GM18907 (cell line): ENCODE data around the gene ADAT3.

Experiments used
- ATAC-seq: cut with Tn5 transposase; IDR thresholded peaks from one replicate; pipeline ENCODE4 v1.9.1; 2021; ENCODE audit warnings: mild to moderate bottlenecking, moderate library complexity; ENCODE audit not compliant: unreplicated experiment

The ADAT3 gene

DNA sequence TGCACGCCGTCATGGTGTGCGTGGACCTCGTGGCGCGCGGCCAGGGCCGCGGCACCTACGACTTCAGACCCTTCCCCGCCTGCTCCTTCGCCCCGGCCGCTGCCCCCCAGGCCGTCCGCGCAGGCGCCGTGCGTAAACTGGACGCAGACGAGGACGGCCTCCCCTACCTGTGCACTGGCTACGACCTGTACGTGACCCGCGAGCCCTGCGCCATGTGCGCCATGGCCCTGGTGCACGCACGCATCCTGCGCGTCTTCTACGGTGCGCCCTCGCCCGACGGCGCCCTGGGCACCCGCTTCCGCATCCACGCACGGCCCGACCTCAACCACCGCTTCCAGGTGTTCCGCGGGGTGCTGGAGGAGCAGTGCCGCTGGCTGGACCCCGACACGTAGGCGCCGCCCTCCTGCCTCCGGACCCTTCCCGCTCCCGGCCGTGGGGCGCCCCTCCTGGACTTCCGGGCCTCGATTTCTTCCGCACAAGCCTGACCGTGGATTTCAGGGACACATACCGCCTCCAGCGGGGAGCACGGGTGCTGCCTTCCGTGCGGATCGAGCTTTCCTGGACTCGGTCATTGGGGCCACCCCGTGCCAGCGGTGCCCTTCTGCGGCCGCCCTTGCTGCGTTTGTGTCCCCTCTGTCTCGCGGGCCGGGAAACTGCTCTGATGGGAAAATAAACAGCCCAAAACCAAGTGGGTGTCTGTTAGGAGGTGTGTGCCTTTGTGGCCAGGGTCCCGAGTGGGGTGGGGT, 7.7 kb downstream of the ADAT3 start:
- no peak for ATAC-seq

DNA sequence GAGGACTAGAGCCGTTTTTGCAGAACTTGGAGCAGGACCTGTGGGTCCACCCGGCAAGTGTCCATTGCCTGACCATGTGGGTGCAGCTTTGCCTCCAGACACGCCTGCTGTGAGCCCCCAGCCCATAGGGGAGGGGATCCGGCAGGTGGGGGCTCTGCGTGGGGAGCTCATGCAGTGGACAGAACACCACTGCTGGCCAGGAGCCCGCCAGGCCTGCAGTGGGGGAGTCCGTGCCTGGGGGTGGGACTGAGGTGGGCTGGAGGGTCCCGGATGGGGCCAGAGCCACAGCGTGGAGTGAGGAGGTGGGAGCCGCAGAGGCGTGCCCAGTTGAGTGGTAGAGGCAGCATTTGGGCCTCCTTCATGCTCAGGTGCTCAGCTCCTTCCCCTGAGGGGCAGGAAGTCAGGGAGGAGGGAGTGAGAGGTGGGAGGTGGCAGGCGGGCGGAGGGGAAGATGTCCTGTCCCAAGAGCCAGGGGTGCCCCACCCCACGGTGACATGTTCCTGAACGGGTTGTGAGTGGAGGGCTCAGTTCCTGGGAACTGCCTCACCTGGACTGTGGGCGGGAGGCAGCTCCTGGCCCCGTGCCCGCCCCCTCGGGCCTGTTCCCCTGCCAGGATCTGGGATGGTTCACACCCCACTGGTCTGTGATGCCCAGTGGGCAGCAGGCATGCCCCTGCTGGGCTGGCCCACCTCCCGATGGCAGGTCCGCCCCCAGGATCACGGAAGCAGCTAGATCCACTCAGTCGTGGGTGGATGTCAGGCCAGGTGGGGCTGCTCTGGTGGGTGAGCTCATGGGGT, 8.8 kb downstream of the ADAT3 start:
- ATAC-seq: no peak

DNA sequence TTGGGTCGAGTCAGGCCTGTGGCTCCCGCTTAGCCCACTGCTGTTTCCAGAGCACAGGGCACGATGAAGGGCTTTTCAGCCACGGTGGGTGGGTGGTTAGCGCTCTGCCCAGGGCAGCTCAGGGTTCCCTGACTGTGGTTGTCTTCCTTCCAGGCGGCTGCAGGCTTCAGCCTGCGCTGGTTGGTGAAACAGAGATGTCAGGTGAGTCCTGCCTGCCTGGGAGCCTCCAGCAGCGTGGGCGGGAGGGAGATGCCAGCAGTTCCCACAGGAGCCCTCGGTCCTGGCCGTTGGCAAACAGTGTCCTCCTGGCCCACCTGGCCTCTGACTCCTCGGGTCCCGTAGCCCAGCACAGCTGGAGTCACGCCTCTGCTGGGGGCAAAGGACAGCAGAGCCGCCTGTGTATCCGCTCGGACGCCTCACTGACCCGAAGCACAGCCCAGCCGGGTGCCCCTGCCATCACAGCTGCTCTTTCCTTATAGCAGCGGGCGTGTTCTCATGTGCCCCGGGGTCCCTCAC, 9.7 kb downstream of the ADAT3 start:
- no peak for ATAC-seq

GRCh38 chr19:1917146-1917545, 11.9 kb downstream of the ADAT3 start:
- ATAC-seq: no peak

- ATAC-seq: no peak
Measured at GRCh38 chr19:1917926-1918325, 12.7 kb downstream of the ADAT3 start.

DNA sequence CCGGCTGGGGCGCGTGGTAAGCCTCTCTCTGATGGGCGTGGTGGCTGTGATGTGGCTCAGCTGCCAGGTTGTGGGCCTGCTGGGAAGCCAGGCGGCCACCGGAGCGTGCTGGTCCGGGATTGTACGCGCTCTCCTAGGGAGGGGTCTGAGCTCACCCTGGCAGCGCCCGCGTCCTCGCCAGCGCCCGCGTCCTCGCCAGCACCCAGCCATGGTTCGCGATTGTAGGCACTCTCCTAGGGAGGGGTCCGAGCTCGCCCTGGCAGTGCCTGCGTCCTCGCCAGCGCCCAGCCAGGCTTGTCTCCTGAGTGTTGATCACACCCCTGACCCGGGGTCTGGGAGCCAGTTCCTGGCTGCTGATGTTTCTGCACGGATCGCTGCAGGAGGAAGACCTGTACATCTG, 13.8 kb downstream of the ADAT3 start:
- ATAC-seq: no peak

- ATAC-seq: no peak
Measured at GRCh38 chr19:1920644-1921043, 15.4 kb downstream of the ADAT3 start.

DNA sequence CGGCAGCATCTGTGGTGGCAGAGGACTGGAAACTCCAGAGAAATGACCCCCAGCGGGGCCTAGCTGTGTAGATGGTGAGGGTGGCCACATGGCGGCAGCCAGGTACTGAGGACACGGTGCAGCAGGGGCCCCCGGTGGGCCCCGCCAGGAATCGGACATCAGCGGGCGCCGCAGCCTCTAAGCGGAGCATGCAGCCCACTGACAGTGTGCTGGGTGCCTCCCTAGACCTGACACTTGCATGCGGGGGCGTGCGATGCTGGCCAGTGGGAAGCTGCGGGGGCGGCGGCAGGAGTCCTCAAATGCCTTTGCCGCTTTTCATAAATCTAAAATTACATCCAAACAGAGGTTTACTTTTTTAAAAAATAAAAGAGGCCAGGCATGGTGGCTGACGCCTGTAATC, 16.1 kb downstream of the ADAT3 start:
- ATAC-seq: no peak

DNA sequence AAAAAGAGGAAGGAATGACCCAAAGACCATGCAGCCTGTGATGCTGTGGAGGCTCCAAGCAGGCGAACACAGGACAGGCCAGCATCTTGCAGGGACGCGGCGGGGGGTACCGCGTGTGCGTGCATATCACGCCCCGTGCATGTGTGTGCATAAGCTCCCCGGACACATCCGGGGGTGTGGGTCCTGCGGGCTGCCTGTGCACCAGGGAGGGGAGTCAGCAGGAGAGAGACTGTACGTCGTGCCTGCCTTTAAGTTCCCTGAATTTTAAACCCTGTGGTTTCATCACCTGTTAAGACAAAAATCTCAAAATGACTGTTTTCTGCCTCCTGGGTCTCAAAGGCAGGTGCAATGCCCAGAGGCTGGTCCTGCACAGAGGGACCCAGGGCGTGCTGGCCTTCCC, 16.6 kb downstream of the ADAT3 start:
- ATAC-seq: no peak

GRCh38 chr19:1922803-1923202, 17.6 kb downstream of the ADAT3 start:
- no peak for ATAC-seq

DNA sequence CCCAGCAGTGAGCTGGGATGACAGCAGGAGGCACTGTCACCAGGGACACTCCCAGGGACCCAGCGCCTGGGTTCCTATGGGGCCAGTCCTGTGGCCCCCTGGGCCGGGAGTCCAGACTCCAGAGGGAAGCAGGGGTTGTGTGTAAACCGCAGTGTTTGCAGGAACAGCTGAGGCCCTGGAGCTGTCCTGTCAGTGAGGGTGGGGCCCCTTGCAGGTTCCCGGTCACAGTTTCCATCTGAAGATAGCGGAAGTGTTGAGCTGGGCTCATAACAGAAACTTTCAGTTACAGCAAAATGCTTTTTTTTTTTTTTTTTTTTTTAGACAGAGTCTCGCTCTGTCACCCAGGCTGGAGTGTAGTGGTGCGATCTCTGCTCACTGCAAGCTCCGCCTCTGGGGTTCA, 18.1 kb downstream of the ADAT3 start:
- ATAC-seq: no peak

- ATAC-seq: no peak
Measured at GRCh38 chr19:1924320-1924961, 19.2 kb downstream of the ADAT3 start.

DNA sequence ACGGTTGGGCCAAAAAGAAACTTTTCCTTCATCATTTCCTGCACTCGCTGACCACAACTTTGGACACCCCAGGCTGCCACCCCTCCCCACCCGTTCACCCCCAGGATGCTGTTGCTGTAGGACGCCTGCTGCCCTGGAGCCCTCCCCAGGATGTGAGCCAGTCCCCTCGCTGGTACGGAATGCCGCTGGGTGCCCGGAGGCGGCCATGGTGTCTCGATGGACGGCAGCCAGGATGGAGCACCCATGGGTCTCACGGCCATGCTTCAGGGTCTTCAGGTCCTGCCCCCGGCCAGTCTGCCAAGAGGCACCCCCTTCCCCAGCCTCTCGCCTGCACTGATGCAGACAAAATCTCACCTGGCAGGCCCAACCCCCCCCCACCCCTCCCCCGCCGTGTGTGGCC, 20.3 kb downstream of the ADAT3 start:
- no peak for ATAC-seq

DNA sequence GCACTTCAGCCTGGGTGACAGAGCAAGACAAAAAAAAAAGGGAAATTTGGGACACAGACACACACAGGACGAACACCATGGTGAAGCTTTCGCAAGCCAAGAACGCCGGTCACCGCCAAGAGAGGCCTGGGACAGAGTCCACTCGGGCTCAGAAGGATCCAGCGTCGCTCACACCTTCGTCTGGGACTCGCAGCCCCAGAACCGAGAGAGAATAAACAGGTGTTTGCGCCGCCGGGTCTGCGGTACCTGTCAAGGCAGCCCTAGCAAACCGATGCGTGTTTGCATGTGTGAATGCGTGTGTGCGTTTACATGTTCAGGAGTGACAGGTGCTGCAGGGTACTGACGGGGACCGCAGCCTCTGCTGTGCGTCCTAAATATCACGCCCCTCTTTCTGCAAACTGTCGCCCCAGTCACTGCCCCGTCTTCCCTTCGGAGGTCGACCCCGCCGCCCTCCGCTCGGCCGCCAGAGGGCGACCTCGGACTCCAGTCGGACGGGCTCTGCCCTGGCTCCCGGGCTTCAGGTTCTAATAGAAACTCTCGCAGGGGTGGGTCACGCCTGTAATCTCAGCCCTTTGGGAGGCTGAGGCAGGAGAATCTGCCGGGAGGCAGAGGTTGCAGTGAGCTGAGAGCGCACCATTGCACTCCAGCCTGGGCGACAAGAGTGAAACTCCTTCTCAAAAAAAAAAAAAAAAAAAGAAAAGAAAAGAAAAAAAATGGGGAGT, 24.0 kb downstream of the ADAT3 start:
- peak; percentile 74 for ATAC-seq

- ATAC-seq: no peak
Measured at GRCh38 chr19:1931445-1931844, 26.2 kb downstream of the ADAT3 start.

- ATAC-seq: no peak
Measured at GRCh38 chr19:1932395-1932794, 27.2 kb downstream of the ADAT3 start.

- no peak for ATAC-seq
Measured at GRCh38 chr19:1933244-1933643, 28.0 kb downstream of the ADAT3 start.

- ATAC-seq: no peak
Measured at GRCh38 chr19:1933942-1934341, 28.7 kb downstream of the ADAT3 start.

DNA sequence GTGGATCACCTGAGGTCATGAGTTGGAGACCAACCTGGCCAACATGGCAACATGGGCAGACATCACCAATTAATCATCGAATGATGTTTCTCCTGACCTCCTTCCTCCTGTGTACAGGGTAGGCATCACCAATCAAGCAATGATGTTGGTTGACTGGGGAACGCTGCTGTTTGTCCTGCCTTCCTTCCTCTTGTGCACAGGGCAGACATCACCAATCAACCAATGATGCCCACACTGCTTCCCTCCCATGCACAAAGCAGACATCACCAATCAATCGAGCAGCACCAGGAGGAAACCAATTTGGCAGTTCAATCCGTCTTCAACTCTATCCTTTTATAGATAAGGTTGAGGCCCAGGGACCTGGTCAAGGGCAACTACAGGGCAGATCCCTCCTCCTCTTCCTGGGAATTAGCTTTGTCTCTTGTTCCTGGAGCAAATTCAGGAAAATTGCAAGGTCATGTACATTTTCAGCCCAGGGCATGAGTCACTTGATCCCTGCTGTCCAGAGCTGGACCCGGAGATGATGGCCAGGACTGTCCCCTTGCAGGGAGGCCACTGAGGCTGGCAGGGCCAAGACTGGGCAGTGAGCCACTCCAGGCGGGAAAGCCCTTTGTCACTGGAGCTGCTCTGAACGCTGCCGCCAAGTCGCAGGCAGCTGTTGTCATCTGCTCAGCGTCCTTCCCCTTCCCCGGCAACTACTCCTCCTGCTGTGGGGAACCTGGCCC, 30.4 kb downstream of the ADAT3 start:
- ATAC-seq: no peak

DNA sequence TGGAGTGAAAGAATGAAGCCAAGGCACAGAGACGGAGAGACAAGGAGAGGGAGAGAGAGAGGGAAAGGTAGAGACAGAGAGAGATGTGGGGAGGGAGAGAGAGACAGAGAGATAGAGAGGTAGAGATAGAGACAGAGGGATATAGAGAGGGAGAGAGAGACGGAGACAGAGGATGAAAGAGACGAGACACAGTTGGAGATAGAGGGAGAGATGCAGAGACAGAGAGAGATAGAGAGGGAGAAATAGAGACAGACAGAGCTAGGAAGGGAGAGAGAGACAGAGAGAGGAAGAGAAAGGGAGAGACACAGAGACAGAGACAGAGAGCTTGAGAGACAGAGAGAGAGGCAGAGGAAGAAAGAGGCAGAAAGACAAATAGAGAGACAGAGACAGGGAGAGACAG, 31.2 kb downstream of the ADAT3 start:
- no peak for ATAC-seq
